GM12875 (cell line): ENCODE data around the gene NHSL2.

Experiments used
- H3K4me3 ChIP-seq: one replicate; pipeline ENCODE4 v1.5.1; 2011; ENCODE audit warnings: low read depth, low read length, control low read depth
- CTCF ChIP-seq: IDR thresholded peaks from 2 replicates; pipeline ENCODE4 v1.5.1; 2011; ENCODE audit warnings: low read depth, mild to moderate bottlenecking, control low read depth, inconsistent platforms, low read length, moderate library complexity, borderline replicate concordance; ENCODE audit not compliant: insufficient read depth

NHSL2 gene

DNA sequence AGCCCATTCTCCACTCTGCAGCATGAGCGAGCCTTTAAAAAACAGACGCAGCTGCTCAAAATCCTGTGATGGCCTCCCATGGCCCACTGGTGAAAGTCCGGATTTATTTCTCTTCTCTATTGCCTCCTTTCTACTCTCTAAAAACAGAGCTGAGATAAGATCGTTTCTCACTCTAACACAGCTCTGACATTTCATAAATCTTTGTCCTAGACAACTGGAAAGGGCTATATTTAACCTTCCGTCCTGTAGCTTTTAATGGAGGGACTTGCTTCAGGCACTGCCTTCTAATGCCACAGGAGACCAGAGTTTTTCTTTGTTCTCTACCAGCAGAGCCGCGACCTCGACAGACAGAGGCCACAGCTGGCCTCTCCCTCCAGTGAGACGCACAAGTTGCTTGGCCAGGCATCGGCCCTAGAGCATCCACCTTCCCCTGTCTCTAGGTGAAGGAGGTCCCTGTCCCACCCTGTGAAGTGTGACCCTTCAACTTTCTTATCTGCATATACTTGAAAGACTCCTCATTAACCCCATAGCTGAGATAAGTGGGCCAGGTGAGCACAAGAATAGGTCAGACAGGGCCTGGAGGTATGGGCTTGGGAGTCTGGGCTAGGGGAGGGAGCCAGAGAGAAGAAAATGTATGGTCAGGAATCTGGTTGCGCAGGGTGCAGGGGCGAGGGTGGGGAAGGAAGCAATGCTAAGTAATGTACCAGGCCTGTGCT is 171.1 kb downstream of the NHSL2 start:
- no peak for TF ChIP-seq CTCF
- H3K4me3 ChIP-seq, result no peak overlapping the region

GRCh38 chrX:72083291-72083690 is 172.6 kb downstream of the NHSL2 start:
- TF ChIP-seq CTCF, result no peak
- no peak overlapping the region for H3K4me3 ChIP-seq

DNA sequence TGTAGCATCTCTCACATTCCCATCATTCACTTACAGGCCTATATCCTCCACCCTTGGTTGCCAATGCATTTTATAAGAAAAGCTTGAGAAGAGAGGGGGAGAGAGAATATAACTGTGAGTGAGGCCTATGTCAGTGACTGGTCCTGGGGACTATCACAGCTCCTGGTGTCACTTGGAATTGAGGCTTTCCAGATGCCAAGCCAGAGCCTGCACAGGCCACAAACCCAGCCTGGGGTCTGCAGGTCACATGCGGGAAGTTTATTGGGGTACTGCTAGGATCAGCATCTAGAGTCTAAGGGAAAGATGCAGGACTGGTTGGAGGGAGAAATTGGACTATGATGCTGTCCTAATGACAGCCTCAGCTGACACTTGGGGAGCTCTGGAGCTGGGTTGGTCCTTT is 173.5 kb downstream of the NHSL2 start:
- H3K4me3 ChIP-seq, result no peak overlapping the region
- no peak for TF ChIP-seq CTCF

- H3K4me3 ChIP-seq, result no peak overlapping the region
- TF ChIP-seq CTCF, result no peak
These were observed 176.3 kb downstream of the NHSL2 start for GRCh38 chrX:72086995-72087394.

- no peak overlapping the region for H3K4me3 ChIP-seq
- TF ChIP-seq CTCF, result no peak
These were observed 178.1 kb downstream of the NHSL2 start for GRCh38 chrX:72088761-72089160.

DNA sequence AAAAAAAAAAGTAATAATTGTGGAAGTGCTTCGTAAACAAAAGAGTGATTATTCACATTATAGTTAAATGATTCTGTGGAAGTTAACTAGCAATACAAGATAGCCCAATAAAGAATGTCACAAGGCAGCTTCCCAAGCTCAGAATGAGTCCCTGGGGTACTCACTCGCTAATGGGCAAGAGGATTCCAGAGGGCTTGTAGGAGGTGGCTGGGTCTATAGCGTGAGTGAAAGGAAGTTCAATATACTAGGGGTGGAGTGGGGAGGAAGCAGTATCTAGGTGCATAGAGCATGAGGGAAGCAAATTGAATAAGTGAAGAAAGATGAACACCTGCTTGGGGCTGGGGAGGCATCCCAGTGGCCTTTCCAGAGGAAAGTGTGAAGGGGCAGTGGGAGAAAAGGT is 178.6 kb downstream of the NHSL2 start:
- H3K4me3 ChIP-seq, result no peak overlapping the region
- TF ChIP-seq CTCF, result no peak

- no peak overlapping the region for H3K4me3 ChIP-seq
- TF ChIP-seq CTCF, result no peak
These were observed 184.2 kb downstream of the NHSL2 start for GRCh38 chrX:72094894-72095293.
